GM18868 (cell line): ENCODE measurements around the gene PCNX4.

Experiments
- ATAC-seq: cut with Tn5 transposase; IDR thresholded peaks from one replicate; pipeline ENCODE4 v1.9.1; 2021; ENCODE audit warnings: mild to moderate bottlenecking, moderate library complexity; ENCODE audit not compliant: unreplicated experiment

The PCNX4 gene

GRCh38 chr14:60204843-60205774, 113.4 kb downstream of the PCNX4 start:
- ATAC-seq, result peak; percentile 45

DNA sequence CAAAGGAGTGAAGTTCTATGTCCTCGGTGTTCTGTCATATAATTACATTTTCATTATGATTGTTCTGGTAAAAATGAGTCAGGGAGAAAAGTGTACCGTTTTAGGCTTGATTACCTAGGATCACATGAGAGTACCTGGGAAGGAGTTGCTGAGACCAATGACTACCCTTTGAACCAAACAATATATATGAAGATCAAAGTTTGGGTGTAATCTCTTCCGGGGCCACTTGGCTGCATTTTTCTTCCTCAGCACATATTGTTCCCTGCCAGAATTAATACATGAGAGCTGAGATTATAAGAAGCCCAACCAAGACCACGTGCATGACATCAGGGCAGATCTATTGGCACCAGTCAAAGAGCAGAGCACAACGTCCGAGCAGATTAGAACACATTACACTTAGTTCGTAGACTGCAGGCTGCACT, 114.5 kb downstream of the PCNX4 start:
- no peak for ATAC-seq

DNA sequence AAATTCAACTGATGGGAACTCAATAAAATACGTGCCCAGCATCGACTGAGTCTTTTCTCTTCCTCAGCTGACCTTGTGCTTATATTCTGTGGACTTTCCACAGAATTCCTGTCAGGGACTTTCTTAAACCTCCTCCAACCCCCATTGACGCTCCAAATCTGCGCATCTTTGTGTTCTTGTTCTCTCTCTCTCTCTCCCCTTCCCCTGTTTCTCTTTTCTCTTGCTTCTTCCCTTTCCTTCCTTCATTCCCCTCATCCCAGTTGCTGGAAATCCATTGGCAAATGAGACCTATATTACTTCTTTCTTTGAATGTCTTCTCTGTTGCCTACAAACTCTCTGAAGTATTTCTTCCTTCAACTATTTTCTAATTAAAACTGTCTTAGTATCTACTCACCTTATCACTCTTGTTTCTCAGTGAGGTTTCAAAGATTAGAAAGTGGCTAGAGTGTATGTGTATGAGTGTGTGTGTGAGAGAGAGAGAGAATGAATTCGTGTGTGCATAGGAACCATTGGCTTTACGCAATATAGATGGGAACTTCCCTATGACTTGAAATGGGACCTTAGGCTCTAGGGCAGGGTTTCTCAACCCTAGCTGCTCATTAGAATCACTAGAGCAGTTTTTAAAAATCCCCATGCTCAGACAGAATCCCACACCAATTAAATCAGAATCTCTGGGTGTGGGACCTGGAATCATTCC, 115.3 kb downstream of the PCNX4 start:
- ATAC-seq, result peak; percentile 55

GRCh38 chr14:60210703-60211102, 119.0 kb downstream of the PCNX4 start:
- ATAC-seq, result no peak

GRCh38 chr14:60211153-60211552, 119.4 kb downstream of the PCNX4 start:
- no peak for ATAC-seq

GRCh38 chr14:60212503-60213371, 121.0 kb downstream of the PCNX4 start:
- ATAC-seq, result peak; percentile 93

GRCh38 chr14:60214003-60214402, 122.3 kb downstream of the PCNX4 start:
- ATAC-seq, result no peak

DNA sequence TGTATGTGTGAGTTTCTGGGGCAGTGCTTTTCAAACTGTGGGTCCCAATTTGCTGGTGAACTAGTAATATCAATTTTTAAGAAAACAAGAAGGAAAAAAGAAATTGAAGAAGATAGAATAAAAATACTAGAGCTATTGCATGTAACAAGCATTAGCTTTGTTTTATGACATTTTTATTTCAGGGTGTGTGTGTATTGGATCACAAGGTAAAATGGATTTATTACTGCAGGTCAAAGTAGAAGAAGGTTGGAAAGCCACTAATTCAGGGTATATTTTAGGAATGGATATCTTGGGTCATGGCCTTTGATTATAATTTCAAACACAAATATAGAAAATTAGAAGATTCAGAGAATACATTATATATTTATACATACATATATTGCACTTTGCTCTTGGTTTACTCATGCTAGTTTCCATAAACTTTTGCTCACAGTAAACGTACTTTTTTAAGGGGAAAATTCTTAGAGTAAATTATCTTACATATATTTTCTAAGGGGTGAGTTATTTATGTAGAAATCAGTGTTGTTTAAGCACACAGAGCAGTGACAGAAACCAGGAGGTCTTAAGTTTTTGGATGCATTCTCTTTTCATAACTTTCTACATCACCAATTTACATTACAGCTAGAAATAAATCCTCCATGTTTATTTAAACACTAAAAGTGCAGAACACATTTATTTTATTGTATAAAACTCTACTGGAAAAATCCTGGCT, 122.8 kb downstream of the PCNX4 start:
- no peak for ATAC-seq

GRCh38 chr14:60215127-60215444, 123.4 kb downstream of the PCNX4 start:
- ATAC-seq, result no peak

DNA sequence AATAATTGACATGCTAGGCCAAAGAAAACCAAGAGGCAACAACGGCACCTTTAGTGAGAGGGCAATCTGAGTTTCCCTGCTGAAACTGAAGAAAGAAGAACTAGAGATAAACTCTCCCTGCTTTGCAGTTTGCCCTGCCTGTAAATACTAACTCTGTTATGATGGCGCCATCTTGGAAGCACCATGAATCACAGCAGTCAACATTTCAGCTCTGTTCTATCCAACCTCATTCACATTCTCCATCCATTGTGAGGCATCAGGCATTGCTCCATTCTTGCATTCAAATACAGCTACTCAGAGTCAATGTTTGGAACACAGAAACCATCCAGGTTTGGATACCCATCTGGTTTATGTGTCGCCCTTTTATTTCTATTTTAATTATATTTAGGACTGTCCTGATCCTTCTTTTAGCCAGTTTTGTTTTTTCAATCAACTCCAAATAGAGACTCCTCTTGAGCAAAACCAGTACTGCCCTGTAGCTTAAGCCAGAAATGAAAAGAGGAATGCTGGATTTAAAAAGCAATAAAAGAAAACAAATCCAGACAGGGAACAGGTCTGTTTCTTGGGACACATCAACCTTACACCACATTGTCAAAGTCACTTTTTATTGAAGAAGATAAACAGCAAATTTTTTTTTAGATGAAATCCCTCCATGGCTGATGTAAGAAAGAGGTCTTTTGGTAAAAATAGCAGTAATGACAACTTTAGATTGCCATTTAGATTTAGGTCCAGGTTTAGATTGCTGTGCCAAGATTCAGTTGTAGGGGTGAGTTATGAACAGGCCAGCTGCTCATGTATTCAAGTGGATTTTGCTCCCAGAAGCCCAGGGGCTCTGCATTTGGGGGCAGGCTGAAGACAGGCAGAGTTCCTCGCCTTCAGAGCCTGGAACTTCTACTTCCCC, 124.0 kb downstream of the PCNX4 start:
- no peak for ATAC-seq

GRCh38 chr14:60217713-60218112, 126.0 kb downstream of the PCNX4 start:
- no peak for ATAC-seq
